ENCODE data around the gene ZNF711.

The ZNF711 gene

DNA sequence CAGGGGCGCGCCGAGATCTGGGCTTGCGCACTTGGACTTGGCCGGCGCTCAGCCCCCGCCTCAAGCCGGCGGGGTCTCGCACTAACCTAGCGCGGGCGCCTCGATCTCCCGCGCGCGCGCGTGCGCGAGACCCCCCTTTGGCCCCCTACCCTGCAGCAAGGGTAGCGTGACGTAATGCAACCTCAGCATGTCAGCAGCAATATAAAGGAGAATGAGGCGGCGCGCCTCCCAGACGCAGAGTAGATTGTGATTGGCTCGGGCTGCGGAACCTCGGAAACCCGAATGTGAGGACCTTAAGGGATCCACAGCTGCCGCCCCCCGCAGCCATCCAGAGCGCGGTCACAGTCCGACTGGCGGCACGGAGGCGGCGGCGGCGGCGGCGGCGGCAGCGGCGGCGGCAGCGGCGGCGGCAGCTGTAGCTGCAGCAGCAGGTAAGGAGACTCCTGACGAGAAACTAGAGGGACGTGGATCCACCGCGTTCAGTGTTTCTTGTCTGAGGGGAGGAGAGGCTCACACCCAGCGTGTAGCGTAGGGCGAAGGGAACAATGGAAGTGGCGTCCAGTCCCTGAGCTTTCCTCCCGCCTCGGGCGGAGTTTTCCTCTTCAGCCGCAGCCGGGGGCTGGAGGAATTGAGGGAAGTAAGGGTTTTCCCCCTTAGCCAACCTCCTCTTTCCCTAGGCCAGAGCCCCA is at the start of gene ZNF711, which contains the start of gene SATL1:
Gene ZNF711, plus strand, starts transcription at position 231 of the 689 bp plus-strand sequence. CDS start 3,582 bp downstream, outside the sequence.
Gene SATL1, minus strand, starts transcription at position 19 of the 689 bp plus-strand sequence. CDS start 134,811 bp downstream, outside the sequence.
- Histone ChIP-seq H3K9me3 (no peaks in the 10 kb centered on the region), H3K27me3 (no peaks in the 10 kb centered on the region), H3K36me3 (no peaks in the 10 kb centered on the region), H3K4me3 (peak within 1 kb of the TSS; percentile 60 to 64), H3K4me1 (peaks cover 0 to 9% (median 0%) of the 10 kb centered on the region in 4 donors), H3K27ac (peak within 1 kb of the TSS; percentile 59 to 61)
- peak; percentile 20 to 61 for DNase-seq
- TF ChIP-seq, protein P1, sequence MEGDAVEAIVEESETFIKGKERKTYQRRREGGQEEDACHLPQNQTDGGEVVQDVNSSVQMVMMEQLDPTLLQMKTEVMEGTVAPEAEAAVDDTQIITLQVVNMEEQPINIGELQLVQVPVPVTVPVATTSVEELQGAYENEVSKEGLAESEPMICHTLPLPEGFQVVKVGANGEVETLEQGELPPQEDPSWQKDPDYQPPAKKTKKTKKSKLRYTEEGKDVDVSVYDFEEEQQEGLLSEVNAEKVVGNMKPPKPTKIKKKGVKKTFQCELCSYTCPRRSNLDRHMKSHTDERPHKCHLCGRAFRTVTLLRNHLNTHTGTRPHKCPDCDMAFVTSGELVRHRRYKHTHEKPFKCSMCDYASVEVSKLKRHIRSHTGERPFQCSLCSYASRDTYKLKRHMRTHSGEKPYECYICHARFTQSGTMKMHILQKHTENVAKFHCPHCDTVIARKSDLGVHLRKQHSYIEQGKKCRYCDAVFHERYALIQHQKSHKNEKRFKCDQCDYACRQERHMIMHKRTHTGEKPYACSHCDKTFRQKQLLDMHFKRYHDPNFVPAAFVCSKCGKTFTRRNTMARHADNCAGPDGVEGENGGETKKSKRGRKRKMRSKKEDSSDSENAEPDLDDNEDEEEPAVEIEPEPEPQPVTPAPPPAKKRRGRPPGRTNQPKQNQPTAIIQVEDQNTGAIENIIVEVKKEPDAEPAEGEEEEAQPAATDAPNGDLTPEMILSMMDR (IDR thresholded peaks at IDR 0.05): no peak
- intact Hi-C loops (cut with DNase I; ENCODE audit: low total_unique reads): no loop called here

DNA sequence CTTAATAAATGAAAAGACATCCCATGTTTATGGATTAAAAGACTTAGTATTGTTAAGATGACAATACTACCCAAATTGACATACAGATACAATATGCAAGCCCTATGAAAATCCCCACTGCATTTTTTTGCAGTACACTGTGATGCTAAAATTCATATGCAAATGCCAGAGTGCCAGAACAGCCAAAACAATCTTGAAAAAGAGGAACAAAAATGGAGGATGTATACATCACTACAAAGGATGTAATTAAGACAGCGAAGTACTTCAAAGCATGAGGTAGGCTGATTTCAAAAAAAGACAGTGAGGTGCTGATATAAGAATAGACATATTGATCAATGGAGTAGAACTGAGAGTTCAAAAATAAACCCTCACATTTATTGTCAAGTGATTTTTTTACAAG is 47.5 kb upstream of the ZNF711 start:
- H3K36me3 ChIP-seq: no peaks in the 10 kb centered on the region
- no peak for DNase-seq
- no peaks in the 10 kb centered on the region for H3K4me1 ChIP-seq
- no peak overlapping the region for H3K4me3 ChIP-seq
- no peak overlapping the region for H3K27ac ChIP-seq
- intact Hi-C loops (cut with DNase I; ENCODE audit: low total_unique reads): no loop called here
- no peaks in the 10 kb centered on the region for H3K27me3 ChIP-seq
- TF ChIP-seq, protein P1 (IDR thresholded peaks at IDR 0.05): no peak
- no peaks in the 10 kb centered on the region for H3K9me3 ChIP-seq

DNA sequence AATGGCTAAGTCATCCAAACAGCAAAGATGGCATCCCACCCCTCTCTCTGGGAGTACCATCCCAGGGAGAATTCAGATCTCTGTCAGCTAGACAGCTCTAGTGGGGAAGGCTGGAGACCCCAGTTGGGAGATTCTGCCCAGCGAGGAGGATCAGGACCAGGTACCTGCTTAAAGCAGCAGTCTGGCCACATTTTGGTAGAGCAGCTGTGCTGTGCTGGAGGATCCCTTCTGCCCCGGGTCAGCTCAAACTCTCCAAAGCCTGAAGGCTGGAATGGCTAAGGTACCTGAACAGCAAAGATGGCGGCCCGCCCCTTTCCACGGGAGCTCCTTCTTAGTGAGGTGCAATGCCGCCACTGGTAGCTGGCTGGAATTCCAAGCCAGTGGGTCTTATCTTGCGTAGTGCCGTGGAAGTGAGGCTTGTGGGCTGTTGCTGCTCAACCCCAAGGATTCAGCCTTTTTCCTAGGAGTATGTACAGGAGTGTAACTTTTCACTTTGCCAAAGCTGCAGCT is 40.3 kb upstream of the ZNF711 start:
- H3K36me3 ChIP-seq: no peaks in the 10 kb centered on the region
- no peak overlapping the region for H3K4me3 ChIP-seq
- DNase-seq: no peak
- H3K4me1 ChIP-seq: no peaks in the 10 kb centered on the region
- no peaks in the 10 kb centered on the region for H3K27me3 ChIP-seq
- no peaks in the 10 kb centered on the region for H3K9me3 ChIP-seq
- intact Hi-C loops (cut with DNase I; ENCODE audit: low total_unique reads): no loop called here
- no peak overlapping the region for H3K27ac ChIP-seq
- TF ChIP-seq, protein P1 (IDR thresholded peaks at IDR 0.05): no peak

DNA sequence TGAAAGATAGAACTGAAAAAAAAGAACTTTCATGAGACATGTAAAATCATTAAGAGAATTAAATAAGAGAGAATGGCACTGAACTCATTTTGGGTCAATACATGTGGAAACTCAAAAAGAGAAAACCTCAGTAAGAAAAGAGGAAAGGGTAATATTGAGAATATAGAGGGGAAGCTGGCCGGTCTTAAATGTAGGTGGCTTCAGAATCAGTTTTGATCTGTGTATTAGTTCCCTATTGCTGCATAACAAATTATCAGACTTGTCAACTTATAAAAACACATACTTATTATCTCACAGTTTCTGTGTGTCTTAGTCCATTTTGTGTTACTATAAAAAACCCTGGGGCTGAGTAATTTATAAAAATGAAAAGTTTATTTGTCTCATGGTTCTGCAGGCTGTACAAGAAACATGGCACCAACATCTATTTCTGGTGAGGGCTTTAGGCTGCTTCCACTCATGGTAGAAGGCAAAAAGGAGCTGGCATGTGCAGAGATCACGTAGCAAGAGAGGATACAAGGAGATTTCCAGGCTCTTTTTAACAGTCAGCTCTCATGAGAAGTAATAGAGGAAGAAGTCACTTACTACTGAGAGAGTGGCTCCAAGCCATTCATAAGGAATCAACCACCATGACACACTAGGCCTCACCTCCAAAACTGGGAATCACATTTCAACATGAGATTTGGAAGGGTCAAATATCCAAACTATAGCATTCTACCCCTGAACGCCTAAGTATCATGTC is 29.8 kb upstream of the ZNF711 start:
- no peak overlapping the region for H3K27ac ChIP-seq
- no peak overlapping the region for H3K4me3 ChIP-seq
- H3K4me1 ChIP-seq: no peaks in the 10 kb centered on the region
- no peaks in the 10 kb centered on the region for H3K9me3 ChIP-seq
- TF ChIP-seq, protein P1 (IDR thresholded peaks at IDR 0.05): no peak
- intact Hi-C loops (cut with DNase I; ENCODE audit: low total_unique reads): no loop called here
- no peaks in the 10 kb centered on the region for H3K27me3 ChIP-seq
- H3K36me3 ChIP-seq: no peaks in the 10 kb centered on the region
- DNase-seq: no peak

DNA sequence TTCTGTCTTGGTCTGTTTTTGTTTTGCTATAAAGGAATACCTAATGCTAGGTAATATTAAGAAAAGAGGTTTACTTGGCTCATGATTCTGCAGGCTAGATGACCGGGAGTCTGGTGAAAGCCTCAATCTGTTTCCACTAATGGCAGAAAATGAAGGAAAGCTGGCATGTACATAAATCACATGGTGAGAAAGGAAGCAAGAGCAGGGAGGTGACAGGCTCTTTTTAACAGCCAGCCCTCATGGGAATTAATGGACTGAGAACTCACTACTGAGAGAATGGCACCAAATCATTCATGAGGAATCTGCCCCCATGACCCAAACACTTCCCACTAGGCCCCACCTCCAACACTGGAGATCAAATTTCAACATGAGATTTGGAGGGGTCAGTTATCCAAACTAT is 27.8 kb upstream of the ZNF711 start:
- intact Hi-C loops (cut with DNase I; ENCODE audit: low total_unique reads): no loop called here
- Histone ChIP-seq H3K4me1 (no peaks in the 10 kb centered on the region), H3K27ac (no peak overlapping the region), H3K4me3 (no peak overlapping the region), H3K36me3 (no peaks in the 10 kb centered on the region), H3K9me3 (no peaks in the 10 kb centered on the region), H3K27me3 (no peaks in the 10 kb centered on the region)
- TF ChIP-seq, protein P1 (IDR thresholded peaks at IDR 0.05): no peak
- DNase-seq: no peak
